ENCODE measurements around the gene MED28.

The MED28 gene

DNA sequence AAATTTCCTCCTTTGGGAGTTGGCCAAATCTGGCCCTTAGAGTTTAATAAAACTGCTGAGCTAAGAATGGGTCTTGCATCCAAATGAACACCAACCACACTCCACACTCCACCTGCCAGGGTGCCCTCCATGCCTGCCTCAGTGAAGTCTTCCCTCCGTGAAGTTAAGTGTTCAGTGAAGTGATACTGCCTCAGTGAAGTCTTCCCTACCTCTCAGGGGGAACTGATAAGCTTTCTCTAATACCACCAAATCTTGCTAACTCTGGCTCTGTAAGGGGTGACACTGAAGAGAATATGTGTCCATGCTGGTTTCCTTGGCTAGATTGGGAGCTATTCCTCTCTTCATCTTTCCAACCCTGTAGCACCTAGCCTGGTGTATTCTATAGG, 27.9 kb downstream of the MED28 start:
- H3K4me3 ChIP-seq (ENCODE audit: control insufficient read depth, low read depth, low read length) = no peak overlapping the region
- no peak for DNase-seq (ENCODE audit: low read depth)

DNA sequence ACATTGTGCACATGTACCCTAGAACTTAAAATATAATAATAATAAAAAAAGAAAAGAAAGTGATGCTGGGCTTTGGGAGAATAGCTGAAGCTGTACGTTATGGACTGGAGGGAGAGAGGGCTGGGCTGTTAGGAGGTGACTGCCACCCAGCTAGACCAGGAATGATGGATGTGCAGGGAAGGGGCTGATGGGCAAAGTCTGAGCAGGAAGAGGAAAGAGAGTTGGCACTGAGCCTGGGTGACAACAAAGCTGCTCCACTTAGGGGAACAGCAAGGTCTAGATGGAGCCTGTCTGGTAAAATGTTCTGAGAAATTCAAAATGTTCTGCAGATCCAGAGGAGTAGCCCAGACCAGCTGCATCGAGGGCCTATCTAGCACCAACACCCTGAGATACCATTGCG, 32.3 kb downstream of the MED28 start:
- DNase-seq (ENCODE audit: low read depth) = no peak
- TF ChIP-seq, protein P1, sequence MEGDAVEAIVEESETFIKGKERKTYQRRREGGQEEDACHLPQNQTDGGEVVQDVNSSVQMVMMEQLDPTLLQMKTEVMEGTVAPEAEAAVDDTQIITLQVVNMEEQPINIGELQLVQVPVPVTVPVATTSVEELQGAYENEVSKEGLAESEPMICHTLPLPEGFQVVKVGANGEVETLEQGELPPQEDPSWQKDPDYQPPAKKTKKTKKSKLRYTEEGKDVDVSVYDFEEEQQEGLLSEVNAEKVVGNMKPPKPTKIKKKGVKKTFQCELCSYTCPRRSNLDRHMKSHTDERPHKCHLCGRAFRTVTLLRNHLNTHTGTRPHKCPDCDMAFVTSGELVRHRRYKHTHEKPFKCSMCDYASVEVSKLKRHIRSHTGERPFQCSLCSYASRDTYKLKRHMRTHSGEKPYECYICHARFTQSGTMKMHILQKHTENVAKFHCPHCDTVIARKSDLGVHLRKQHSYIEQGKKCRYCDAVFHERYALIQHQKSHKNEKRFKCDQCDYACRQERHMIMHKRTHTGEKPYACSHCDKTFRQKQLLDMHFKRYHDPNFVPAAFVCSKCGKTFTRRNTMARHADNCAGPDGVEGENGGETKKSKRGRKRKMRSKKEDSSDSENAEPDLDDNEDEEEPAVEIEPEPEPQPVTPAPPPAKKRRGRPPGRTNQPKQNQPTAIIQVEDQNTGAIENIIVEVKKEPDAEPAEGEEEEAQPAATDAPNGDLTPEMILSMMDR (conservative IDR thresholded peaks at IDR 0.05; ENCODE audit: control insufficient read depth, insufficient read depth, low read depth, low read length) = no peak

More for the DNA sequence above, 27.9 kb downstream of the MED28 start:
- TF ChIP-seq, protein P1 (conservative IDR thresholded peaks at IDR 0.05; ENCODE audit: control insufficient read depth, insufficient read depth, low read depth, low read length) = no peak

DNA sequence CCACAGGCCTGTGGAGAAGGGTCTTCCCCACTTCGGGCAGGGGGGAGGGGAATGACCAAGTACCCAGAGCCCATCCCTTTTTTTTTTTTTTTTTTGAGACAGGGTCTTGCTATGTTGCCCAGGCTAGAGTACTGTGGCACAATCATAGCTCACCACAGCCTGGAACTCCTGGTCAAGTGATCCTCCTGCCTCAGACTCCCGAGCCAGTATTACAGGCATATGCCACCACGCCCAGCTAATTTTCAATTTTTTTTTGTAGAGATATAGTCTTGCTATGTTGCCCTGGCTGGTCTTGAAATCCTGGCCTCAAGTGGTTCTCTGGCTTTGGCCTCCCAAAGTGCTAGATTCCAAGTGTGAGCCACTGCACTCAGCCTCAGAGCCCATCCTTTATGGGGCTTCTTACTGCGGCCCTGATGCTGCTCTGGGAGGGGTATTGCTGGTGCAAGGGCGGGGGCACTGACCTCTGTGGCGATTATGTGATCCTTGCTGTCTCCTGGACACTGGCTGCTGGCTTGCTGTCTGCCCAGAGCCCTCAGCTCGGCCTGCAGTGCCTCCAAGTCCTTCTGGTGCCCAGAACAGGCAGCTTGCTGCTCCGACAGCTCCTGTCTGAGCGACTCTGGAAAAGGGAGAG, 32.9 kb downstream of the MED28 start:
- TF ChIP-seq, protein P1 (conservative IDR thresholded peaks at IDR 0.05; ENCODE audit: control insufficient read depth, insufficient read depth, low read depth, low read length) = no peak
- DNase-seq (ENCODE audit: low read depth) = no peak

More for the DNA sequence above, 32.3 kb downstream of the MED28 start:
- no peak overlapping the region for H3K4me3 ChIP-seq (ENCODE audit: control insufficient read depth, low read depth, low read length)

DNA sequence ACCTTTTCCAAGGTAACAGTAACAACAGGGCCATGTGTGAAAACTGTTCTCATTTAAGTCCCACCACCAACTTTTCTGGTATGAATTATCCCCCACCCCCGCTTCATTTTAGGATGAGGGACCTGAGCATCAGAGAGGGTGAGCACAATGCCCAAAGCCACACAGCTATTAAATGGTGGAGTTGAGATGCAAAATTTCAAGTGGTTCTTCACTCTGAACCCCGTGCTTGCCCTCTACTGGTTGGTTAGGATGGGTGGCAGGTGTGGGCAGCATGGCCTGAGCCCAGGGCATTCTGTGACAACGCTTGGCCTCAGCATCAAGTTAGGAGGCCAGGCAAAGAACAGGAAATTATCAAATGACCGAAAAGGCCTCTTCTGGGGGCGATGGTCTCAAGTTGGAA, 33.5 kb downstream of the MED28 start:
- DNase-seq (ENCODE audit: low read depth) = no peak
- no peak overlapping the region for H3K4me3 ChIP-seq (ENCODE audit: control insufficient read depth, low read depth, low read length)
- TF ChIP-seq, protein P1 (conservative IDR thresholded peaks at IDR 0.05; ENCODE audit: control insufficient read depth, insufficient read depth, low read depth, low read length) = peak; percentile 4

More for the DNA sequence above, 32.9 kb downstream of the MED28 start:
- H3K4me3 ChIP-seq (ENCODE audit: control insufficient read depth, low read depth, low read length) = no peak overlapping the region

DNA sequence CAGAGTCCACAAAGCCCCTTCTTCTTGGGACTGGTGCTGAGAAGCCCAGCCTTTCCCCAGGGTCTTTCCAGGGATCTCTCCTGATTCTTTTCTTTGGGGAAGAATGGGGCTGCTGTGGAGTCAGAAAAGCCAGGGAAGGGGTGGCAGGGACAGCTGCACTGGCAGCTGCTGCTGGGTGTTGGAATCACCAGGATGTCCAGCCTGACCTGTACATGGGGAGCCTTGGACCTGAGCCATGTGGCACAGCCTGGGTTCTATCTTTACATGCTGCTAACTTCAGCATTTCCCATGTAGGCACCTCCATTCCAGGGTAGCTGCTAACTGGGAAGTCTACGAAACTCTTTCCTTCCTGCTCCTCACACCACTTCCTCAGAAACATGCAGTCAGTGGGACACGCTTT, 36.0 kb downstream of the MED28 start:
- H3K4me3 ChIP-seq (ENCODE audit: control insufficient read depth, low read depth, low read length) = no peak overlapping the region
- no peak for DNase-seq (ENCODE audit: low read depth)
- TF ChIP-seq, protein P1 (conservative IDR thresholded peaks at IDR 0.05; ENCODE audit: control insufficient read depth, insufficient read depth, low read depth, low read length) = no peak

DNA sequence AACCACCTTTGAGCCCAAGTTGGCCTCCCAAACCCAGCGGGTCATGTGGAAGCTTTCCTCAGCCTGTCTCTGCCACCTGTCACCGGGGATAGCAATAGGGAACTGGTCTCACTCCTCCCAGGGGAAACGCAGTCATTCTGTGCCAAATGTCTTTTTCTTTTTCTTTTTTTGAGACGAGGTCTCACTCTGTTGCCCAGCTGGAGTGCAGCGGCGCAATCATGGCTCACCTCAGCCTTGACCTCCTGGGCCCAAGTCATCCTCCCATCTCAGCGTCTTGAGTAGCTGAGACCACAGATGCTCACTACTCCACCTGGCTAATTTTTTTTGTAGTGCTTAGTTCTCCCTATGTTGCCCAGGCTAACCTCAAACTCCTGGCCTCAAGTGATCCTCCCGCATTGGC, 40.3 kb downstream of the MED28 start:
- no peak for DNase-seq (ENCODE audit: low read depth)
- no peak overlapping the region for H3K4me3 ChIP-seq (ENCODE audit: control insufficient read depth, low read depth, low read length)
- TF ChIP-seq, protein P1 (conservative IDR thresholded peaks at IDR 0.05; ENCODE audit: control insufficient read depth, insufficient read depth, low read depth, low read length) = no peak

DNA sequence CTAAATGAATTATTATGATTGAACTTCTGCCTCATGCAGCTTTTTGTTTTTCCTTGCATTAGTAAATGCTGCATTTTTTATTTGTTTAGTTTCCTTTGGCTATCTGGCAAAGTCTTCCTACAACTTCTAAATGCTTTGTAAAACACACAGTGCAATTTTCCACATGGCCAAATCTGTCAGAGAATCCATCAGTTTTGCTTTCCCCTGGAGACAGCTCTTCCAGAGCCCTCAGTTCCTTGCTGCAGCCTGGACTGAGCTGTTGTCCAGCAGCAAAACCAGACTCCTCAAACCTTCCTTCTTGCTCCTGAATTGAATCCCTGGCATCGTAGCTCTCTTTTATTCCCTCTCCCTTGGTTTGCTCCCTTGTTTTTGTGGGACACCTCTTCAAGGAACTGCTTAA, 42.6 kb downstream of the MED28 start:
- H3K4me3 ChIP-seq (ENCODE audit: control insufficient read depth, low read depth, low read length) = no peak overlapping the region
- DNase-seq (ENCODE audit: low read depth) = no peak
- TF ChIP-seq, protein P1 (conservative IDR thresholded peaks at IDR 0.05; ENCODE audit: control insufficient read depth, insufficient read depth, low read depth, low read length) = no peak
